HepG2 (cell line): ENCODE measurements around the gene MITF. TPM values are rescaled to one million over a fixed set of nuclear protein-coding genes. Genes with fewer than 3 reads are reported as not detected.
A peak's percentile ranks its signal among the peaks of the same experiment; 100 is the strongest.

Experiments
- ATAC-seq: fragments of 200-7000 bp; cut with Tn5 transposase; 3 replicates; pipeline ENCODE4 v1.9.1; 2020; ENCODE audit warnings: mild to moderate bottlenecking, moderate library complexity
- BruUV-seq: library from RNA; stranded (reverse); fragments of 400-500 nt; replicated peaks from 2 replicates; lab custom pipeline; 2021; lab: Mats Ljungman, UMichigan
- CTCF ChIA-PET: fragments of 300-600 bp; formaldehyde crosslinking; extraction: SDS; loops from one replicate; lab custom pipeline; 2021; ENCODE audit warnings: low total read pairs, inconsistent platforms, low intra/inter-chr PET ratio; lab: Yijun Ruan, JAX
- POLR2A ChIA-PET: fragments of 350-600 bp; sonication (Branson Sonifier 250); formaldehyde crosslinking; loops from one replicate; lab custom pipeline; 2020; ENCODE audit warnings: antibody characterized with exemption, inconsistent platforms; lab: Yijun Ruan, JAX
- DNase-seq: peaks from one replicate; pipeline ENCODE4 v3.0.0-alpha.2; 2015; ENCODE audit warnings: low spot score
- FAIRE-seq: peaks from 3 replicates; lab custom pipeline; 2011; peaks lifted over from hg19 to GRCh38; lab: Jason Lieb, UNC
- H2AFZ ChIP-seq: one replicate; pipeline ENCODE4 v1.6.1; 2011; ENCODE audit warnings: low read length, inconsistent platforms
- H3K27ac ChIP-seq: fragments of 300-600 bp; 3 replicates; pipeline ENCODE4 v1.8.0; 2011; ENCODE audit warnings: mixed run types, mild to moderate bottlenecking, mixed read lengths, low read length, inconsistent platforms; ENCODE audit not compliant: insufficient read depth; ENCODE audit errors: extremely low read length
- H3K27me3 ChIP-seq, 2 experiments: fragments of 200-600 bp in 1 of 2; 2 replicates in 1 of 2; 3 replicates in 1 of 2; pipeline versions ENCODE4 v1.6.0 to v1.8.0; 2011; ENCODE audit warnings: low read length in 2 of 2, mild to moderate bottlenecking in 2 of 2, moderate library complexity in 2 of 2, inconsistent platforms in 1 of 2; ENCODE audit not compliant: insufficient read depth in 2 of 2, control insufficient read depth in 1 of 2
- H3K36me3 ChIP-seq, 2 experiments: fragments of 200-600 bp in 1 of 2; replicated peaks in 1 of 2; 2 replicates in 1 of 2; 3 replicates in 1 of 2; pipeline versions ENCODE4 v1.5.1 to v1.8.0; 2011; ENCODE audit warnings: low read length in 2 of 2, inconsistent platforms in 1 of 2; ENCODE audit not compliant: insufficient read depth in 2 of 2, control insufficient read depth in 1 of 2
- H3K4me1 ChIP-seq: 2 replicates; pipeline ENCODE4 v1.5.1; 2012; ENCODE audit warnings: low read length, inconsistent platforms; ENCODE audit not compliant: insufficient read depth
- H3K4me2 ChIP-seq: 2 replicates; pipeline ENCODE4 v1.6.0; 2011; ENCODE audit warnings: low read depth, low read length, inconsistent platforms
- H3K4me3 ChIP-seq, 3 experiments: fragments of 200-600 bp in 1 of 3; sonication (generic), shearing (Covaris generic) in 1 of 3; replicated peaks in 1 of 3; 2 replicates each; pipeline ENCODE4 v1.5.1; 2011 to 2016; ENCODE audit warnings: low read length in 3 of 3, inconsistent platforms in 2 of 3, low read depth in 2 of 3, mild to moderate bottlenecking in 2 of 3, control low read depth in 1 of 3, mixed read lengths in 1 of 3; ENCODE audit not compliant: insufficient read depth in 1 of 3
- H3K79me2 ChIP-seq: one replicate; pipeline ENCODE4 v1.6.1; 2011; ENCODE audit warnings: low read length, inconsistent platforms; ENCODE audit not compliant: insufficient read depth
- H3K9ac ChIP-seq: 2 replicates; pipeline ENCODE4 v1.6.0; 2011; ENCODE audit warnings: mild to moderate bottlenecking, low read depth, low read length, inconsistent platforms; ENCODE audit not compliant: insufficient read depth
- H3K9me3 ChIP-seq: 2 replicates; pipeline ENCODE4 v1.5.1; 2012; ENCODE audit warnings: mild to moderate bottlenecking, low read length
- H4K20me1 ChIP-seq: 2 replicates; pipeline ENCODE4 v1.6.0; 2011; ENCODE audit warnings: inconsistent platforms, mild to moderate bottlenecking, low read length, moderate library complexity; ENCODE audit not compliant: insufficient read depth
- CEBPB ChIP-seq: IDR thresholded peaks from 2 replicates; pipeline ENCODE4 v1.6.1; 2011; ENCODE audit warnings: low read depth, low read length, improper control_type of control experiment, borderline replicate concordance
- IKZF4 ChIP-seq: sonication (generic); formaldehyde crosslinking; IDR thresholded peaks from 2 replicates; pipeline ENCODE4 v1.5.1; 2020; ENCODE audit warnings: borderline replicate concordance, mild to moderate bottlenecking, low read depth, missing genetic modification reagents; ENCODE audit errors: not compliant biosample characterization
- MIXL1 ChIP-seq: IDR thresholded peaks from 2 replicates; pipeline ENCODE4 v1.6.1; 2016
- ZFP36 ChIP-seq: fragments of 150-350 bp; IDR thresholded peaks from 2 replicates; pipeline ENCODE4 v1.6.1; 2018; ENCODE audit warnings: borderline replicate concordance, low read length, low read depth; ENCODE audit not compliant: partially characterized antibody
- ZNF124 ChIP-seq: sonication (generic); formaldehyde crosslinking; IDR thresholded peaks from 2 replicates; pipeline ENCODE4 v1.4.0; 2020; ENCODE audit warnings: missing genetic modification reagents
- ZNF484 ChIP-seq: sonication (generic); formaldehyde crosslinking; IDR thresholded peaks from 2 replicates; pipeline ENCODE4 v1.5.1; 2020; ENCODE audit warnings: mild to moderate bottlenecking, low read depth, missing genetic modification reagents, borderline replicate concordance
- WGBS: methylation state at CpG from one replicate; pipeline ENCODE4 v1.1.6; 2017; ENCODE audit warnings: low lambda C conversion rate; 5-methylcytosine and 5-hydroxymethylcytosine counted together
- in situ Hi-C: cut with HindIII; loops from 2 replicates; pipeline ENCODE4 v1.10.0; 2017; ENCODE audit warnings: low pct_unique_long_range_greater_than_20kb; ENCODE audit not compliant: extremely low pct_ligation_motif_present
- intact Hi-C: fragments of 100-400 bp; cut with micrococcal nuclease; formaldehyde crosslinking; loops from one replicate; pipeline ENCODE4 v1.10.0; 2022; ENCODE audit not compliant: unreplicated experiment
- polyA plus RNA-seq, 8 experiments: library from polyadenylated mRNA; depleted of rRNA in 3 of 8; stranded (reverse) in 7 of 8; unstranded in 1 of 8; fragments of >200 nt; fragmentation: Illumina TruSeq in 4 of 8; extraction: Trizol in 4 of 8; gene quantifications; 2 replicates each; pipeline versions ENCODE4 v1.2.1 to v1.2.3, GENCODE V29; 2011 to 2016; ENCODE audit warnings: low read depth in 4 of 8, missing spikeins in 1 of 8, mixed read lengths in 1 of 8; ENCODE audit not compliant: insufficient read depth in 1 of 8
- total RNA-seq, 5 experiments: library from RNA; depleted of rRNA; stranded (reverse); fragments of >200 nt; fragmentation: Illumina TruSeq; extraction: Trizol; gene quantifications; 2 replicates each; pipeline ENCODE4 v1.2.3, GENCODE V29; 2016; ENCODE audit warnings: low read depth in 1 of 5
- TF ChIP-seq, protein P1 (sequence below): sonication (generic); formaldehyde crosslinking; IDR thresholded peaks from 2 replicates; pipeline ENCODE4 v1.4.0; 2020; ENCODE audit warnings: missing genetic modification reagents, borderline replicate concordance
- TF ChIP-seq, protein P2 (sequence below): sonication (generic); formaldehyde crosslinking; conservative IDR thresholded peaks from 2 replicates; pipeline ENCODE4 v1.4.0; 2020; ENCODE audit warnings: mild to moderate bottlenecking, missing genetic modification reagents, moderate library complexity
- TF ChIP-seq, protein P3 (sequence below): IDR thresholded peaks from 2 replicates; pipeline ENCODE4 v1.6.1; 2016; ENCODE audit warnings: missing genetic modification reagents, missing compliant biosample characterization

The MITF gene
- total and polyA plus RNA-seq, 2 of the 13 experiments (the other 11 are each of a cell fraction or from before 2014, with no cell fraction given), result 0.12 to 0.38 TPM

DNA sequence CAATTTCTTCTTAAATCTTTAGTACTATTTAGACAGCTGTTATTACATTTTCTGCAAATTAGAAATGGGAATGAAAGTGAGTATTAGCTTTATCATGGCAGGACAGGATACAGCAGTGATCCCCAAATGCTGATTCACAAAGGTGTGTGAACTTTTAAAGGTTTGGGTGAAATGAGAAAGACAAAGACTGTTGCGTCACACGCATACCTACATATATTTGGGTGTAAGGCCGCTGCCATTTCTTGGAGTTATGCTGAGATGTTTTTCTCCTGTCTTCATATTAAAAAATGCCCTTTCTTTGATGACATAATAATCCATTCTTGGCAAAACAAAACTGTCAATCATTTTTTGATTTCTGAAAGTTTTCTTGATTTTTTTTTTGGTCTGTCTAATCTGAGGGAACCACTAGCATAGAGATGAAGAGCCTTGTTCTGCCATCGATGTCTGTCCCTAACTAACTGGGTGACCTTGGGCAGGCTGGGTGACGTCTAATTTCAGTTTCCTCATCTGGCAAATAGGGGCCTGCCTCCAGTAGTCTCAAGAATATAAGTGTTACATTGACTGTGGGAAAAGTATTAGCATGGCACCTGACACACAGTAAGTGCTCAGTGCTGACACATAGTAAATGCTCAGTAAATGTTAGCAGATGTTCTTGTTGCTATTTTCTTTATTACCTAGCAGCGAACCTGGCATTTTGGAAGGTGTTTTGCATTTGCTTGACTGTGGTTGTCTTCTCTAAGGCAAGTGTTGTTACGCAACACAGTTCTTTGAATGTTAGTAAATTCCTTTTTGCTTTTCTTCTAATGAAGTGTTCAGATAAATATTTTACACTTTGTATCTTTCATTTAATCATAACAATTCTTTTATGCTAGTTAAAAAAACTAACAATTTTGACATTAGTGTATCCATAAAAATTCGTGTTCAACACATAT, 5.0 kb downstream of the MITF start:
- CTCF ChIA-PET, result no interaction called here
- no peaks in the 10 kb centered on the region for H3K36me3 ChIP-seq
- H2AFZ ChIP-seq, result no peak overlapping the region
- no peak overlapping the region for H3K4me3 ChIP-seq
- ATAC-seq (no peak), DNase-seq (no peak), FAIRE-seq (no peak)
- H4K20me1 ChIP-seq, result no peaks in the 10 kb centered on the region
- intact Hi-C loops, result no loop called here
- peak; percentile 61 for TF ChIP-seq CEBPB
- TF ChIP-seq IKZF4 (CRISPR knock-in tag), result no peak
- TF ChIP-seq, all 625 proteins: peak for 1
- peaks cover 0 to 23% of the 10 kb centered on the region in 2 experiments; a peak in 3 of 5 replicates for H3K27me3 ChIP-seq
- H3K9ac ChIP-seq, result no peak overlapping the region
- peaks cover 9% of the 10 kb centered on the region; the same call in 1 of the 2 replicates for H3K4me1 ChIP-seq
- H3K4me2 ChIP-seq, result no peak overlapping the region
- no TSS peak for BruUV-seq
- H3K79me2 ChIP-seq, result no peaks in the 10 kb centered on the region
- no peaks in the 10 kb centered on the region for H3K9me3 ChIP-seq
- POLR2A ChIA-PET, result no interaction called here
- in situ Hi-C loops, result no loop called here
- 39% methylated on average over 8 of the region's 8 CpGs for WGBS
- H3K27ac ChIP-seq, result no peak overlapping the region

DNA sequence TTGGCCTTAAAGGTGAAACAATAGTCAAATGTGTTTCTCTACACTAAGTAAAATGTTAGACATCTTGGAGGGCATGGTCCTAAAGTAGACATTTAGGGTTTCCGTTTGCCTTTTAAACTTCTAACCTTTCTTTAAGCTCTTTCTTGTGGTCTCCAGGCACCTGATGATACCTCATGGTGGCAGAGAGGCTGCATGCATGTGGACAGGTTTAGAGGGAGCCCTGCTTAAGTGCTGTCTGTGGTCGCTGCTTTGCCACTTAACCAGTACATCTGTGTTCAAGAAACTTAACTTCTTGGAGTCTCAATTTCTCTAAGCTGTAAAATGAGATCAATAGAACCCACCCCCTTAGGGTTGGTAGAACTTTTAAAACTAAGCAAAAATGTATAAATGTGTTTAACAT, 6.2 kb downstream of the MITF start:
- intact Hi-C loops, result no loop called here
- no peak overlapping the region for H2AFZ ChIP-seq
- H3K9ac ChIP-seq, result no peak overlapping the region
- ChIA-PET POLR2A (no interaction called here), CTCF (no interaction called here)
- in situ Hi-C loops, result no loop called here
- peaks cover 0 to 16% of the 10 kb centered on the region in 2 experiments; a peak in 3 of 5 replicates for H3K27me3 ChIP-seq
- BruUV-seq, result no TSS peak
- H3K27ac ChIP-seq, result no peak overlapping the region
- FAIRE-seq (no peak), DNase-seq (no peak), ATAC-seq (no peak)
- WGBS, result 3% methylated on average over 2 of the region's 2 CpGs
- no peaks in the 10 kb centered on the region for H3K4me1 ChIP-seq
- no peaks in the 10 kb centered on the region for H3K79me2 ChIP-seq
- H3K9me3 ChIP-seq, result no peaks in the 10 kb centered on the region
- no peak overlapping the region for H3K4me2 ChIP-seq
- no peaks in the 10 kb centered on the region for H3K36me3 ChIP-seq
- no peaks in the 10 kb centered on the region for H4K20me1 ChIP-seq
- no peak overlapping the region for H3K4me3 ChIP-seq
- TF ChIP-seq ZFP36 (no peak), ZNF124 (CRISPR knock-in tag) (no peak), ZNF484 (CRISPR knock-in tag) (no peak), MIXL1 (CRISPR knock-in tag) (no peak)
- TF ChIP-seq, protein P1, sequence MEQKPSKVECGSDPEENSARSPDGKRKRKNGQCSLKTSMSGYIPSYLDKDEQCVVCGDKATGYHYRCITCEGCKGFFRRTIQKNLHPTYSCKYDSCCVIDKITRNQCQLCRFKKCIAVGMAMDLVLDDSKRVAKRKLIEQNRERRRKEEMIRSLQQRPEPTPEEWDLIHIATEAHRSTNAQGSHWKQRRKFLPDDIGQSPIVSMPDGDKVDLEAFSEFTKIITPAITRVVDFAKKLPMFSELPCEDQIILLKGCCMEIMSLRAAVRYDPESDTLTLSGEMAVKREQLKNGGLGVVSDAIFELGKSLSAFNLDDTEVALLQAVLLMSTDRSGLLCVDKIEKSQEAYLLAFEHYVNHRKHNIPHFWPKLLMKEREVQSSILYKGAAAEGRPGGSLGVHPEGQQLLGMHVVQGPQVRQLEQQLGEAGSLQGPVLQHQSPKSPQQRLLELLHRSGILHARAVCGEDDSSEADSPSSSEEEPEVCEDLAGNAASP (CRISPR knock-in tag), result no peak
- TF ChIP-seq, protein P2, sequence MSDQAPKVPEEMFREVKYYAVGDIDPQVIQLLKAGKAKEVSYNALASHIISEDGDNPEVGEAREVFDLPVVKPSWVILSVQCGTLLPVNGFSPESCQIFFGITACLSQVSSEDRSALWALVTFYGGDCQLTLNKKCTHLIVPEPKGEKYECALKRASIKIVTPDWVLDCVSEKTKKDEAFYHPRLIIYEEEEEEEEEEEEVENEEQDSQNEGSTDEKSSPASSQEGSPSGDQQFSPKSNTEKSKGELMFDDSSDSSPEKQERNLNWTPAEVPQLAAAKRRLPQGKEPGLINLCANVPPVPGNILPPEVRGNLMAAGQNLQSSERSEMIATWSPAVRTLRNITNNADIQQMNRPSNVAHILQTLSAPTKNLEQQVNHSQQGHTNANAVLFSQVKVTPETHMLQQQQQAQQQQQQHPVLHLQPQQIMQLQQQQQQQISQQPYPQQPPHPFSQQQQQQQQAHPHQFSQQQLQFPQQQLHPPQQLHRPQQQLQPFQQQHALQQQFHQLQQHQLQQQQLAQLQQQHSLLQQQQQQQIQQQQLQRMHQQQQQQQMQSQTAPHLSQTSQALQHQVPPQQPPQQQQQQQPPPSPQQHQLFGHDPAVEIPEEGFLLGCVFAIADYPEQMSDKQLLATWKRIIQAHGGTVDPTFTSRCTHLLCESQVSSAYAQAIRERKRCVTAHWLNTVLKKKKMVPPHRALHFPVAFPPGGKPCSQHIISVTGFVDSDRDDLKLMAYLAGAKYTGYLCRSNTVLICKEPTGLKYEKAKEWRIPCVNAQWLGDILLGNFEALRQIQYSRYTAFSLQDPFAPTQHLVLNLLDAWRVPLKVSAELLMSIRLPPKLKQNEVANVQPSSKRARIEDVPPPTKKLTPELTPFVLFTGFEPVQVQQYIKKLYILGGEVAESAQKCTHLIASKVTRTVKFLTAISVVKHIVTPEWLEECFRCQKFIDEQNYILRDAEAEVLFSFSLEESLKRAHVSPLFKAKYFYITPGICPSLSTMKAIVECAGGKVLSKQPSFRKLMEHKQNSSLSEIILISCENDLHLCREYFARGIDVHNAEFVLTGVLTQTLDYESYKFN (CRISPR knock-in tag), result no peak
- TF ChIP-seq, protein P3, sequence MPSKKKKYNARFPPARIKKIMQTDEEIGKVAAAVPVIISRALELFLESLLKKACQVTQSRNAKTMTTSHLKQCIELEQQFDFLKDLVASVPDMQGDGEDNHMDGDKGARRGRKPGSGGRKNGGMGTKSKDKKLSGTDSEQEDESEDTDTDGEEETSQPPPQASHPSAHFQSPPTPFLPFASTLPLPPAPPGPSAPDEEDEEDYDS (CRISPR knock-in tag), result no peak
